KMS-11 (cell line): ENCODE data around the gene TCHP.

Experiments
- H2AFZ ChIP-seq: fragments of 200-600 bp; sonication (generic); 2 replicates; pipeline ENCODE4 v1.6.1; 2016; ENCODE audit warnings: antibody characterized with exemption, mixed run types, low read depth
- H3K27ac ChIP-seq: fragments of 200-600 bp; sonication (generic); 2 replicates; pipeline ENCODE4 v1.6.1; 2016; ENCODE audit warnings: mild to moderate bottlenecking, mixed run types
- H3K27me3 ChIP-seq: fragments of 200-600 bp; sonication (generic); 2 replicates; pipeline ENCODE4 v1.6.1; 2017; ENCODE audit warnings: mild to moderate bottlenecking, low read depth, mixed run types, moderate library complexity; ENCODE audit not compliant: insufficient read depth
- H3K36me3 ChIP-seq: fragments of 200-600 bp; sonication (generic); 2 replicates; pipeline ENCODE4 v1.6.1; 2017; ENCODE audit warnings: mild to moderate bottlenecking, mixed run types; ENCODE audit not compliant: insufficient read depth
- H3K4me1 ChIP-seq: fragments of 200-600 bp; sonication (generic); 2 replicates; pipeline ENCODE4 v1.6.1; 2016; ENCODE audit warnings: mild to moderate bottlenecking, low read depth, mixed run types; ENCODE audit not compliant: poor library complexity, severe bottlenecking
- H3K4me2 ChIP-seq: fragments of 200-600 bp; sonication (generic); 2 replicates; pipeline ENCODE4 v1.7.0; 2016; ENCODE audit warnings: mild to moderate bottlenecking, mixed run types
- H3K4me3 ChIP-seq: fragments of 200-600 bp; sonication (generic); IDR thresholded peaks from 2 replicates; pipeline ENCODE4 v1.6.1; 2017; ENCODE audit warnings: low read depth, low read length, mixed read lengths; ENCODE audit not compliant: insufficient read depth
- H3K79me2 ChIP-seq: fragments of 200-600 bp; sonication (generic); 2 replicates; pipeline ENCODE4 v1.6.1; 2016; ENCODE audit warnings: low read depth, mixed run types; ENCODE audit not compliant: insufficient read depth
- H3K9ac ChIP-seq: fragments of 200-600 bp; sonication (generic); 2 replicates; pipeline ENCODE4 v1.6.1; 2016; ENCODE audit warnings: mild to moderate bottlenecking, mixed run types
- H4K20me1 ChIP-seq: fragments of 200-600 bp; sonication (generic); 2 replicates; pipeline ENCODE4 v1.6.1; 2016; ENCODE audit warnings: mild to moderate bottlenecking, mixed run types; ENCODE audit not compliant: insufficient read depth
- CTCF ChIP-seq: fragments of 200-600 bp; sonication (generic); conservative IDR thresholded peaks from 2 replicates; pipeline ENCODE4 v1.6.1; 2017; ENCODE audit warnings: low read depth, mild to moderate bottlenecking, antibody characterized with exemption, low read length, moderate library complexity, mixed read lengths

Gene TCHP

GRCh38 chr12:109915171-109916040 is 15.3 kb downstream of the TCHP start:
- Histone ChIP-seq H3K36me3 (no peaks in the 10 kb centered on the region), H3K4me1 (no peaks in the 10 kb centered on the region), H3K27ac (no peak overlapping the region), H4K20me1 (no peaks in the 10 kb centered on the region), H3K27me3 (no peaks in the 10 kb centered on the region), H3K4me2 (no peak overlapping the region), H3K79me2 (no peaks in the 10 kb centered on the region), H2AFZ (no peak overlapping the region), H3K4me3 (no peak overlapping the region), H3K9ac (no peak overlapping the region)
- TF ChIP-seq CTCF: no peak

- H3K27me3 ChIP-seq: no peaks in the 10 kb centered on the region
- no peaks in the 10 kb centered on the region for H4K20me1 ChIP-seq
- no peak overlapping the region for H3K27ac ChIP-seq
- H2AFZ ChIP-seq: no peak overlapping the region
- no peak overlapping the region for H3K4me3 ChIP-seq
- H3K4me2 ChIP-seq: no peak overlapping the region
- no peak overlapping the region for H3K9ac ChIP-seq
- no peak for TF ChIP-seq CTCF
- no peaks in the 10 kb centered on the region for H3K79me2 ChIP-seq
- H3K36me3 ChIP-seq: no peaks in the 10 kb centered on the region
- no peaks in the 10 kb centered on the region for H3K4me1 ChIP-seq
Observed at GRCh38 chr12:109916045-109916444, 16.0 kb downstream of the TCHP start.

DNA sequence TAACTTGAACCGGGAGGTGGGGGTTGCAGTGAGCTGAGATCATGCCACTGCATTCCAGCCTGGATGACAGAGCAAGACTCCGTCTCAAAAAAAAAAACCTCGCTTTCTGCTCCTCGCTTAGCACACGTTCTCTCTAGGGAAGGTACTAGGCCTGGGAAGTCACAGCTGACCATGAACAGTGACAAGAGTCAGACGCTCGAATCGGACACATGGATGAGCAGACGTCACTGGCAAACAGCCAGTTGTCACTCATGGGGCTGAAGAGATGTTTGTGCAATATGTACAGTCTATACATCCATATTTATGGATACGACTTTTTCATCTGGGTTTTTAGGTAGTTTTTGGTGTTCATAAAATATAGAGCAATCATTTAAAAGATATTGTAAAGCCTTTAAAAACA is 19.4 kb downstream of the TCHP start:
- Histone ChIP-seq H3K4me3 (no peak overlapping the region), H3K27me3 (no peaks in the 10 kb centered on the region), H2AFZ (no peak overlapping the region), H3K79me2 (no peaks in the 10 kb centered on the region), H3K9ac (no peak overlapping the region), H3K27ac (no peak overlapping the region), H3K36me3 (no peaks in the 10 kb centered on the region), H3K4me1 (no peaks in the 10 kb centered on the region), H3K4me2 (no peak overlapping the region), H4K20me1 (no peaks in the 10 kb centered on the region)
- TF ChIP-seq CTCF: no peak

DNA sequence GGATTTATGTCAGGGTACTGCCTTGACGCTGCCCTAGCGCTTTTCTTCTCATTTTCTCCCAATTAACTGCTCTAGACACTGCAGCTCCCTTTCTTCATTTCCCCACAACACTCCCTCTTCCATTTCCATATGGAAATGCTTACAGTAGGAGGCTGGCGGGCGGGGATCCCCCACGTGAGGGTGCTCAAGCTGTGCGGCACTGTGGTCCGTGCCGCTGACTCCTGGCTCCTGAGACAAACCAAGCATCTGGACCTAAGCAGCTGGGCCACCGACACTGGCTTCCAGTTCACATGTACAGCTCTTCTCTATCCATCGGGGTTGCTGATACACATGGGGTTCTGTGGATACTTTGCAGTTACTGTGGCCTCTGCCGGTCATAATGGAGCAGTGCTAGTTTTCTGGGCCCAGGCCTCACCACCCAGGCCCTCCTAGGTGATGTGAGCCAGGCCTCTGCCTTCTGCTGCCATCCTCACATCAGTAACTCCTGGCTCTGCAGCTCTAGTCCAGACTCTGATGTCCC is 20.2 kb downstream of the TCHP start:
- Histone ChIP-seq H3K9ac (no peak overlapping the region), H3K27ac (no peak overlapping the region), H3K36me3 (no peaks in the 10 kb centered on the region), H3K27me3 (no peaks in the 10 kb centered on the region), H2AFZ (no peak overlapping the region), H3K4me3 (no peak overlapping the region), H3K4me2 (no peak overlapping the region), H4K20me1 (no peaks in the 10 kb centered on the region), H3K79me2 (no peaks in the 10 kb centered on the region), H3K4me1 (no peaks in the 10 kb centered on the region)
- TF ChIP-seq CTCF: no peak
